UCSD-AML1 (cell line): ENCODE data around the gene SDCCAG8.

ENCODE experiments used
- DNase-seq: peaks from one replicate; lab custom pipeline; 2025; ENCODE audit not compliant: unreplicated experiment; lab: John Stamatoyannopoulos, UW

Gene SDCCAG8

GRCh38 chr1:243379208-243379607 lies 123.4 kb downstream of the SDCCAG8 start:
- DNase-seq = no peak

- DNase-seq = no peak
Measured at GRCh38 chr1:243379706-243380105, 123.9 kb downstream of the SDCCAG8 start.

- DNase-seq = no peak
Measured at GRCh38 chr1:243388276-243388675, 132.4 kb downstream of the SDCCAG8 start.

- DNase-seq = peak; percentile 48
Measured at GRCh38 chr1:243390162-243390791, 134.4 kb downstream of the SDCCAG8 start.

GRCh38 chr1:243391355-243391754 lies 135.5 kb downstream of the SDCCAG8 start:
- no peak for DNase-seq

GRCh38 chr1:243393096-243393495 lies 137.3 kb downstream of the SDCCAG8 start:
- DNase-seq = no peak

- DNase-seq = no peak
Measured at GRCh38 chr1:243394066-243394465, 138.2 kb downstream of the SDCCAG8 start.

GRCh38 chr1:243394601-243395464 lies 139.0 kb downstream of the SDCCAG8 start:
- no peak for DNase-seq

- DNase-seq = no peak
Measured at GRCh38 chr1:243396424-243396823, 140.6 kb downstream of the SDCCAG8 start.

GRCh38 chr1:243396876-243397275 lies 141.0 kb downstream of the SDCCAG8 start:
- DNase-seq = no peak

GRCh38 chr1:243397613-243398321 lies 141.9 kb downstream of the SDCCAG8 start:
- DNase-seq = no peak

GRCh38 chr1:243399561-243400155 lies 143.8 kb downstream of the SDCCAG8 start:
- no peak for DNase-seq

- no peak for DNase-seq
Measured at GRCh38 chr1:243402868-243403267, 147.0 kb downstream of the SDCCAG8 start.

GRCh38 chr1:243406424-243406823 lies 150.6 kb downstream of the SDCCAG8 start:
- DNase-seq = no peak

GRCh38 chr1:243407284-243408018 lies 151.6 kb downstream of the SDCCAG8 start:
- no peak for DNase-seq

GRCh38 chr1:243408479-243408878 lies 152.6 kb downstream of the SDCCAG8 start:
- no peak for DNase-seq

GRCh38 chr1:243409284-243409683 lies 153.4 kb downstream of the SDCCAG8 start:
- no peak for DNase-seq

- DNase-seq = no peak
Measured at GRCh38 chr1:243411472-243411871, 155.6 kb downstream of the SDCCAG8 start.

GRCh38 chr1:243413431-243414151 lies 157.8 kb downstream of the SDCCAG8 start:
- DNase-seq = no peak

- no peak for DNase-seq
Measured at GRCh38 chr1:243414152-243414494, 158.3 kb downstream of the SDCCAG8 start.
